Transverse colon (tissue), 4 donors: ENCODE results near the gene RAB3IL1.

Experiments
- CTCF ChIP-seq, 5 experiments: fragments of 200-600 bp in 3 of 5; fragments of 450-650 bp in 2 of 5; sonication (generic) in 3 of 5; IDR thresholded peaks; 1 replicate in 2 of 5; 2 replicates in 3 of 5; pipeline ENCODE4 v1.5.1; 2016 to 2017; ENCODE audit warnings: antibody characterized with exemption in 5 of 5, inconsistent platforms in 3 of 5, mild to moderate bottlenecking in 2 of 5, moderate library complexity in 1 of 5
- POLR2A ChIP-seq: fragments of 450-650 bp; IDR thresholded peaks from one replicate; pipeline ENCODE4 v1.6.1; 2016; ENCODE audit warnings: antibody characterized with exemption, mild to moderate bottlenecking, moderate library complexity
- POLR2AphosphoS5 ChIP-seq, 3 donors: sonication (generic); formaldehyde crosslinking; IDR thresholded peaks; one replicate each; pipeline ENCODE4 v1.6.1; 2016; ENCODE audit warnings: antibody characterized with exemption in 3 of 3

GRCh38 chr11:61946894-61947293 is 29.5 kb upstream of the RAB3IL1 start:
- TF ChIP-seq CTCF (IDR thresholded peaks at IDR 0.05): no peak
- TF ChIP-seq POLR2AphosphoS5 (IDR thresholded peaks at IDR 0.05): no peak
- no peak for TF ChIP-seq POLR2A
